ENCODE results near the gene BDNF.

BDNF gene

GRCh38 chr11:27717801-27718229 lies 17.6 kb upstream of the BDNF start:
- H3K27ac ChIP-seq: peak overlapping the region; percentile 88
- TF ChIP-seq, protein P1, sequence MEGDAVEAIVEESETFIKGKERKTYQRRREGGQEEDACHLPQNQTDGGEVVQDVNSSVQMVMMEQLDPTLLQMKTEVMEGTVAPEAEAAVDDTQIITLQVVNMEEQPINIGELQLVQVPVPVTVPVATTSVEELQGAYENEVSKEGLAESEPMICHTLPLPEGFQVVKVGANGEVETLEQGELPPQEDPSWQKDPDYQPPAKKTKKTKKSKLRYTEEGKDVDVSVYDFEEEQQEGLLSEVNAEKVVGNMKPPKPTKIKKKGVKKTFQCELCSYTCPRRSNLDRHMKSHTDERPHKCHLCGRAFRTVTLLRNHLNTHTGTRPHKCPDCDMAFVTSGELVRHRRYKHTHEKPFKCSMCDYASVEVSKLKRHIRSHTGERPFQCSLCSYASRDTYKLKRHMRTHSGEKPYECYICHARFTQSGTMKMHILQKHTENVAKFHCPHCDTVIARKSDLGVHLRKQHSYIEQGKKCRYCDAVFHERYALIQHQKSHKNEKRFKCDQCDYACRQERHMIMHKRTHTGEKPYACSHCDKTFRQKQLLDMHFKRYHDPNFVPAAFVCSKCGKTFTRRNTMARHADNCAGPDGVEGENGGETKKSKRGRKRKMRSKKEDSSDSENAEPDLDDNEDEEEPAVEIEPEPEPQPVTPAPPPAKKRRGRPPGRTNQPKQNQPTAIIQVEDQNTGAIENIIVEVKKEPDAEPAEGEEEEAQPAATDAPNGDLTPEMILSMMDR (conservative IDR thresholded peaks at IDR 0.05): no peak

- peak overlapping the region; percentile 88; the same call in 1 of the 2 replicates for H3K27ac ChIP-seq
- TF ChIP-seq, protein P1 (conservative IDR thresholded peaks at IDR 0.05): peak; percentile 48
These were observed 17.1 kb upstream of the BDNF start for GRCh38 chr11:27717377-27717776.

- TF ChIP-seq, protein P1 (conservative IDR thresholded peaks at IDR 0.05): peak; percentile 53
- H3K27ac ChIP-seq: peak overlapping the region; percentile 88; the same call in 1 of the 2 replicates
These were observed 16.6 kb upstream of the BDNF start for GRCh38 chr11:27716835-27717234.

- TF ChIP-seq, protein P1 (conservative IDR thresholded peaks at IDR 0.05): no peak
- peak overlapping the region; percentile 88; the same call in 1 of the 2 replicates for H3K27ac ChIP-seq
These were observed 16.0 kb upstream of the BDNF start for GRCh38 chr11:27716216-27716615.

DNA sequence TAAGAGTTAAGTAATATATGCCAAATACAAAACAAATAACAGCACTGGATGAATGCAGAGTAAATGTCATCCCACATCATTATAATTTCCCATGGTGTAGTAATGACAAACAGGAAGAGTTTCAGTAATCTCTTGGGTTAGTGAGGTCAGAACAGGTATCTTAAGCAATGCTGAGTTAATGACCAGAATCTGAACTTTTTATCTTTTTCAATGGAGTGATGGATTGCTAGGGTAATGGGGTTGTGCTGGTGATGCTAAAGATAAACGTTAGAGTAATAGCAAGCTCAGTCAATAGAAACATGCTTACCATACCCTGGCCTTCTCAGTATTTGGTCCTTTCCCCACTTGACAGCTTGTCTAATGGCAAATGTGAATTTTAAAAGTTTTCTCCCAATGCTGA lies 11.5 kb upstream of the BDNF start:
- H3K27ac ChIP-seq: no peak overlapping the region
- TF ChIP-seq, protein P1 (conservative IDR thresholded peaks at IDR 0.05): no peak

- TF ChIP-seq, protein P1 (conservative IDR thresholded peaks at IDR 0.05): no peak
- no peak overlapping the region for H3K27ac ChIP-seq
These were observed 10.3 kb upstream of the BDNF start for GRCh38 chr11:27710536-27710935.

DNA sequence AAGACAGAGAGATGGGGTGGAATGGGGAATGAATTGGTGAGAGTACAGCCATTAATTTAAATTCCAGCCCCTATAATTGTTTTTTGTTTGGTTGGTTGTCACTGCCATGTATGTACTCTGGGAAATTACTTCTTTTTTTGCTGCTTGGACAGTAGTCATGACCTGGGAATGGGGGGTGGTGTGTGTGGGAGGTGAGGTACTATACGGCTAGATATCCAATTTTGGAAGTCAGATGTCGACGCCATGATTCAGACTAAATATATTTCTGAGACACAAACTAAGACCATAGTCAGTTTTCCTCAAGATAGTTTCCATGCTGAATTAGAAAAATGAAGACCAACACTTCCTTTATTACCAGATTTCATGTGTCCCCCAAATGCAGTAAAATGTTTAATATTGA lies 7.4 kb upstream of the BDNF start:
- TF ChIP-seq, protein P1 (conservative IDR thresholded peaks at IDR 0.05): no peak
- no peak overlapping the region for H3K27ac ChIP-seq

Measured in VCaP (cell line).